Subcutaneous preadipocyte (primary cell): Measurements from ENCODE around the gene ZBTB17. TPM values are rescaled to one million over a fixed set of nuclear protein-coding genes. Genes with fewer than 3 reads are reported as not detected.

ENCODE experiments used
- small RNA-seq: library from RNA; depleted of rRNA; stranded (forward); fragments of <200 nt; gene quantifications from one replicate; pipeline ENCODE3, GENCODE V24; 2012
- total RNA-seq: library from RNA; depleted of rRNA; stranded (reverse); fragments of >200 nt; gene quantifications from 2 replicates; pipeline ENCODE4 v1.2.3, GENCODE V29; 2012

The ZBTB17 gene
- 27.2 and 30.5 TPM in 2 replicates for total RNA-seq

DNA sequence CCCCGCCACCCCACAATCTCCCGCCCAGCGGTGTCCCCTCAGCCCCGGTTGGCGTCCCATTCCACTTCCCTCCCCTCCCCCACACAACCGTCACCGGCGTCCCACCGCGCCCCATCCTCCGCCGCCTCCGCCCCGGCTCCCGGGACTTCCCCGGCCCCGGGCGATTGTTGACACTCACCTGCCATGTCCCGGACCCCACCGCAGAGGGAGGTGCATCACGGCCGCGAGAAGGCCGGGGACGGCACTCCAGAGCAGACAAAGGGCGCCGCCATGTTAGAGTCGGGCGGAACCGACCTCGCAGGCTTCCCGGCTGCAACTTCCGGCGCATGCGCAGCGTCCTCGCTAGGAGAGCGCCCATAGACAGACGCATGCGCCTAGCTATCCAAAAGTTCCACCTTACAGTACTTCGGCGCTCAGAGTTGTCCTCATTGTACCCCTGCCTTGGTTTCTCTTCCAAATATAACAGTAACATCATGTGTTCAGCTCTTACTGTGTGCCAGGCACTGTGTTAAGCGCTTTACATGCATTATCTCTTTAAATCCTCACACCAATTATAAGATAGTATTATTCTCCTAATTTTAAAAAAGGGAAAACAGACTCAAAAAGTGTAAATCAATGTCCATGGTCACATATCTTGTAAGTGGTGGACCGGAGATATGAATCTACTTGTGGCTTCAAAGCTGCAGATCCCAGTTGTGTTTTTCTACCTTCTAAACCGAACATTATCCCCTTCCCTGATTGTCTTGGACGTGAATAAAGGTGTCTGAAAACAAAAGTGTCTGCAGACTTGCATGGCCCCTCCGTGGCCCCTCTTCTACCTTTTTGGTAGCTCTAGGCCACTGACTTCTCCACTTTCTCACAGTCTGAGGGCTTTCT lies at the start of gene ZBTB17:
Gene ZBTB17, minus strand, starts transcription at position 297 of the 876 bp plus-strand sequence. CDS start 27,606 bp downstream, outside the sequence.

DNA sequence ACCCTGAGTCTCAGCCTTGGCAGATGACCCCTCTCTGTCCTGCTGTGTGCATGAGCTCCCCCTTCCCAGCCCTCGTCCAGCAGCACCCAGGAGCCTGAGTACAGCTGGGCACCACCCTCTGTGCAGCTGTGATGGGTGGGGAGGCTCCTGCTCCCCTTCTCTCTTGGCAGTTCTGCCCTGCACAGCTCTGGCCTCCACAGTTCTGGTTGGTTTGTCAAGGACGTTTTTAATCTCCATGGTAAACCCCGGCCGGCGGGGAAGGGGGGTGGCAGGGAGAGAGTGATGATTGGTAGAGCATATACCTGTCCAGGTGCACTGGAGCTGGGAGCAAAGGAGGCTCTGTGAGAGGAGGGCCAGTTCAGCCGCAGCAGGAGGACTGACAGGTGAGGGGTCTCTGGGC lies 45.8 kb upstream of the ZBTB17 start, which contains the start of gene CLCNKA:
Gene CLCNKA, plus strand, starts transcription at position 356 of the 400 bp plus-strand sequence. CDS start 584 bp downstream, outside the sequence.

DNA sequence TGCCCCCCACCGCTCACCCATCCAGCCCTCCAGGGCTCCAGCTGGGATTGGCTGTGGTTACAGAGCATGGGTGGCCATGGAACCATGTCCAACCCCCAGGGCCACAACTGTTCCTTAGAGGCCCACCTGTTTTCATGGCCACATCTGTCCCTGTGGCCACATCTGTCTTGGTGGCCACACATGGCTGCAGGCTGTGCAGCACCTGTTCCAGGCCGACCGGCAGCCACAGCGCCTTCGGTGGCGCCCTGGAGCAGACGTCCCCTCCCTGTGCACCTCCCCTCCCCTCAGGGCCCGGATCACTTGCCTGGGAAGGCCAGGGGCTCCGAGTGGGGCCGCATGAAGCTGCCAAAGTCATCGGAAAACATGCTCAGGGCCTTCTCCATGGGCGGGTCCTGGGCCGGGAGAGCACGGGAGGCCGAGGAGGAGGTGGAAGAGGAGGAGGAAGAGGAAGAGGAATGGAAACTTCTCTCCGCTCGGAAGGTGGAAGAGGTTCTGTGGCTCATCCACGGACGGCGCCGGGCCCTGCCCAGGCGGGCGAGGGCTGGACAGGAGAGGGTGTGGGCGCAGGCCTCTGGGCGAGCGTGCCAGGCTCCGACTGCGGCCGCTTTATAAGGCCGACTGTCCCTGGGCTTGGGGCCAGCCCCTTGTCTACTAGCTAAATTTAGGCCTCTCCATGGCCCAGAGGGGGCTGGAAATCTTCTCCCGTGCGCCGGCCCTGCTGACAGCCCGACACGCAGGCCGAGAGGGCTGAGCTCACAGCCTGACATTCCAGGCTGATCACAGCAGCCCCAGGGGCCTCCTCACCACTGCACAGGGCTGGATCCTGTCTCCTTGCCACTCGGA lies 41.8 kb upstream of the ZBTB17 start, which contains the start of gene HSPB7:
Gene HSPB7, minus strand, starts transcription at position 583 of the 843 bp plus-strand sequence. Its CDS starts 80 bp downstream, at position 503.

Small RNA genes within 50 kb of the gene (small RNA-seq; reads per million reads assigned to genes)
- not detected for gene AL034555.1
- gene AL355994.1 = not detected
- gene AL355994.5 = not detected

Other genes starting within 250 kb of the ZBTB17 start
- 0.39 and 0.73 TPM in 2 replicates for gene SLC25A34, start 239.8 kb downstream of the ZBTB17 start, total RNA-seq
- not detected in 2 replicates for gene TMEM82, start 233.6 kb downstream of the ZBTB17 start, total RNA-seq
- 11.0 and 17.0 TPM in 2 replicates for gene FBLIM1, start 217.3 kb downstream of the ZBTB17 start, total RNA-seq
- gene UQCRHL, start 168.5 kb downstream of the ZBTB17 start, total RNA-seq = 1.5 and 2.2 TPM in 2 replicates
- gene SPEN, start 128.4 kb downstream of the ZBTB17 start, total RNA-seq = 12.9 and 23.5 TPM in 2 replicates
- gene SRARP, start 28.1 kb upstream of the ZBTB17 start, total RNA-seq = not detected in 2 replicates
- gene HSPB7, start 41.9 kb upstream of the ZBTB17 start, total RNA-seq = under 0.01 and 0.20 TPM in 2 replicates
- gene CLCNKA, start 45.9 kb upstream of the ZBTB17 start, total RNA-seq = not detected in 2 replicates
- gene CLCNKB, start 67.7 kb upstream of the ZBTB17 start, total RNA-seq = not detected in 2 replicates
- under 0.01 and 0.37 TPM in 2 replicates for gene FAM131C, start 97.5 kb upstream of the ZBTB17 start, total RNA-seq
- 0.73 and 6.8 TPM in 2 replicates for gene EPHA2, start 180.0 kb upstream of the ZBTB17 start, total RNA-seq
- gene ARHGEF19, start 236.6 kb upstream of the ZBTB17 start, total RNA-seq = 2.6 and 2.9 TPM in 2 replicates